Glomerular endothelial cell (primary cell): ENCODE measurements around the gene ARSH. TPM values are rescaled to one million over a fixed set of nuclear protein-coding genes. Genes with fewer than 3 reads are reported as not detected.
"Not testable (repeated sequence)": the region's sequence is repeated elsewhere in the genome, so short reads cannot be mapped to it uniquely, and the experiment has no call there.

Experiments
- DNase-seq: peaks from one replicate; pipeline ENCODE4 v3.0.0-alpha.2; 2011; ENCODE audit warnings: low read depth, low spot score; ENCODE audit errors: extremely low read depth
- total RNA-seq: library from RNA; depleted of rRNA; stranded (reverse); fragments of >200 nt; gene quantifications from 2 replicates; pipeline ENCODE4 v1.2.3, GENCODE V29; 2015

The ARSH gene
- total RNA-seq, 1 donor from 2014 or later, result not detected

GRCh38 chrX:3037218-3037617 lies 30.9 kb downstream of the ARSH start:
- DNase-seq, result no peak

GRCh38 chrX:3044196-3044595 lies 37.9 kb downstream of the ARSH start:
- DNase-seq, result no peak

GRCh38 chrX:3044671-3045070 lies 38.3 kb downstream of the ARSH start:
- DNase-seq, result no peak

GRCh38 chrX:3046253-3047240 lies 40.2 kb downstream of the ARSH start:
- no peak for DNase-seq

GRCh38 chrX:3050523-3051175 lies 44.3 kb downstream of the ARSH start:
- not testable (repeated sequence) for DNase-seq

- no peak for DNase-seq
These were observed 46.5 kb downstream of the ARSH start for GRCh38 chrX:3052860-3053259.

- no peak for DNase-seq
These were observed 60.2 kb downstream of the ARSH start for GRCh38 chrX:3066555-3066954.

GRCh38 chrX:3075959-3076358 lies 69.6 kb downstream of the ARSH start:
- DNase-seq, result no peak

GRCh38 chrX:3076416-3076991 lies 70.2 kb downstream of the ARSH start:
- no peak for DNase-seq

Other genes starting within 250 kb of the ARSH start
- gene GYG2, start 177.6 kb upstream of the ARSH start, total RNA-seq, result 0.29 and 0.53 TPM in 2 replicates
- gene ARSD, start 77.2 kb upstream of the ARSH start, total RNA-seq, result 27.4 and 32.5 TPM in 2 replicates
- gene ARSF, start 34.9 kb downstream of the ARSH start, total RNA-seq, result not detected in 2 replicates